Karpas-422 (cell line): ENCODE data around the gene B2M. TPM values are rescaled to one million over a fixed set of nuclear protein-coding genes. Genes with fewer than 3 reads are reported as not detected.
"Not testable (repeated sequence)": the region's sequence is repeated elsewhere in the genome, so short reads cannot be mapped to it uniquely, and the experiment has no call there.

Experiments
- DNase-seq: peaks from one replicate; pipeline ENCODE4 v3.0.0-alpha.2; 2015
- H2AFZ ChIP-seq: fragments of 200-600 bp; sonication (generic); 2 replicates; pipeline ENCODE4 v1.6.1; 2014; ENCODE audit warnings: antibody characterized with exemption, low read length, mixed read lengths
- H3K27ac ChIP-seq: fragments of 200-600 bp; sonication (generic); 2 replicates; pipeline ENCODE4 v1.5.1; 2014; ENCODE audit warnings: mild to moderate bottlenecking, low read length, moderate library complexity
- H3K27me3 ChIP-seq: fragments of 200-600 bp; sonication (generic); 2 replicates; pipeline ENCODE4 v1.6.1; 2014; ENCODE audit warnings: low read length, mixed read lengths
- H3K36me3 ChIP-seq: fragments of 200-600 bp; sonication (generic); 2 replicates; pipeline ENCODE4 v1.6.1; 2014; ENCODE audit warnings: low read length, mixed read lengths; ENCODE audit not compliant: insufficient read depth
- H3K4me1 ChIP-seq: fragments of 200-600 bp; sonication (generic); 2 replicates; pipeline ENCODE4 v1.6.1; 2014; ENCODE audit warnings: mild to moderate bottlenecking, low read length, mixed read lengths
- H3K4me2 ChIP-seq: fragments of 200-600 bp; sonication (generic); 2 replicates; pipeline ENCODE4 v1.6.1; 2014; ENCODE audit warnings: low read length, low read depth, mild to moderate bottlenecking; ENCODE audit not compliant: poor library complexity, severe bottlenecking
- H3K4me3 ChIP-seq: fragments of 200-600 bp; sonication (generic); 2 replicates; pipeline ENCODE4 v1.5.1; 2014; ENCODE audit warnings: mild to moderate bottlenecking, antibody characterized with exemption, low read length, mixed read lengths
- H3K79me2 ChIP-seq: fragments of 200-600 bp; sonication (generic); 2 replicates; pipeline ENCODE4 v1.6.1; 2014; ENCODE audit warnings: mild to moderate bottlenecking, low read length, mixed read lengths
- H3K9ac ChIP-seq: fragments of 200-600 bp; sonication (generic); 2 replicates; pipeline ENCODE4 v1.6.0; 2014; ENCODE audit warnings: low read length
- H3K9me2 ChIP-seq: fragments of 200-600 bp; sonication (generic), shearing (Covaris generic); replicated peaks from 2 replicates; pipeline ENCODE4 v1.6.0; 2014; ENCODE audit warnings: mild to moderate bottlenecking, low read length, moderate library complexity; ENCODE audit not compliant: insufficient read depth
- H3K9me3 ChIP-seq: fragments of 300-700, 200-600 bp; sonication (generic); 2 replicates; pipeline ENCODE4 v1.6.1; 2014; ENCODE audit warnings: low read length, mixed read lengths
- H4K20me1 ChIP-seq: fragments of 200-600 bp; sonication (generic); 2 replicates; pipeline ENCODE4 v1.6.1; 2014; ENCODE audit warnings: mild to moderate bottlenecking, antibody characterized with exemption, low read length, low read depth; ENCODE audit not compliant: insufficient read depth
- total RNA-seq: library from RNA; depleted of rRNA; stranded (reverse); fragments of >200 nt; shearing (Covaris generic); gene quantifications from 2 replicates; pipeline ENCODE4 v1.2.3, GENCODE V29; 2014; ENCODE audit warnings: low replicate concordance

Gene B2M
- total RNA-seq, 1 experiment from 2014 or later = 3,959 TPM

- Histone ChIP-seq H3K4me2 (peak overlapping the region; percentile 87), H3K27ac (peak overlapping the region; percentile 79), H3K4me1 (peaks cover 33% of the 10 kb centered on the region), H4K20me1 (no peaks in the 10 kb centered on the region), H2AFZ (peak overlapping the region; percentile 88), H3K4me3 (peak overlapping the region; percentile 59), H3K9me2 (no peaks in the 10 kb centered on the region), H3K36me3 (no peaks in the 10 kb centered on the region), H3K79me2 (peaks cover 1% of the 10 kb centered on the region; the same call in 1 of the 2 replicates), H3K27me3 (no peaks in the 10 kb centered on the region), H3K9me3 (no peaks in the 10 kb centered on the region), H3K9ac (peak overlapping the region; percentile 64)
- peak; percentile 47 for DNase-seq
Measured at GRCh38 chr15:44735482-44736180, 24.3 kb downstream of the B2M start.

GRCh38 chr15:44736181-44736765 lies 25.0 kb downstream of the B2M start, which contains the start of gene TRIM69:
TRIM69 (plus strand) TSS chr15:44736528; CDS start chr15:44736705, 177 bp downstream.
- peaks cover 33% of the 10 kb centered on the region for H3K4me1 ChIP-seq
- no peaks in the 10 kb centered on the region for H3K9me3 ChIP-seq
- H3K36me3 ChIP-seq = no peaks in the 10 kb centered on the region
- H2AFZ ChIP-seq = peak within 1 kb of the TSS; percentile 88
- H3K27me3 ChIP-seq = no peaks in the 10 kb centered on the region
- H3K4me2 ChIP-seq = peak within 1 kb of the TSS; percentile 87
- peak within 1 kb of the TSS; percentile 59 for H3K4me3 ChIP-seq
- peak within 1 kb of the TSS; percentile 64 for H3K9ac ChIP-seq
- H3K79me2 ChIP-seq = no peaks in the 10 kb centered on the region
- H4K20me1 ChIP-seq = no peaks in the 10 kb centered on the region
- H3K27ac ChIP-seq = peak within 1 kb of the TSS; percentile 79
- H3K9me2 ChIP-seq = no peaks in the 10 kb centered on the region
- peak; percentile 71 for DNase-seq

- H3K4me3 ChIP-seq = no peak overlapping the region
- no peaks in the 10 kb centered on the region for H3K79me2 ChIP-seq
- H3K36me3 ChIP-seq = no peaks in the 10 kb centered on the region
- no peaks in the 10 kb centered on the region for H4K20me1 ChIP-seq
- no peak overlapping the region for H3K27ac ChIP-seq
- peak; percentile 86 for DNase-seq
- no peak overlapping the region for H3K9ac ChIP-seq
- H3K9me2 ChIP-seq = no peaks in the 10 kb centered on the region
- no peak overlapping the region for H2AFZ ChIP-seq
- H3K27me3 ChIP-seq = no peaks in the 10 kb centered on the region
- no peaks in the 10 kb centered on the region for H3K9me3 ChIP-seq
- peaks cover 33% of the 10 kb centered on the region for H3K4me1 ChIP-seq
- H3K4me2 ChIP-seq = no peak overlapping the region
Measured at GRCh38 chr15:44738340-44738984, 27.1 kb downstream of the B2M start.

- H3K9me2 ChIP-seq, DNase-seq: not testable (repeated sequence)
Measured at GRCh38 chr15:44739222-44739847, 28.0 kb downstream of the B2M start.

GRCh38 chr15:44743454-44743853 lies 32.1 kb downstream of the B2M start:
- not testable (repeated sequence) for H4K20me1 ChIP-seq, H2AFZ ChIP-seq, H3K36me3 ChIP-seq, H3K4me1 ChIP-seq, H3K27me3 ChIP-seq, H3K4me3 ChIP-seq, H3K27ac ChIP-seq, H3K4me2 ChIP-seq, DNase-seq, H3K9ac ChIP-seq, H3K9me3 ChIP-seq, H3K9me2 ChIP-seq, H3K79me2 ChIP-seq

More at GRCh38 chr15:44739222-44739847, 28.0 kb downstream of the B2M start:
- H2AFZ ChIP-seq, H3K27ac ChIP-seq, H3K4me2 ChIP-seq, H3K9me3 ChIP-seq, H3K79me2 ChIP-seq, H3K4me3 ChIP-seq, H3K9ac ChIP-seq, H4K20me1 ChIP-seq, H3K27me3 ChIP-seq, H3K36me3 ChIP-seq: not testable (repeated sequence)
- peaks cover 33% of the 10 kb centered on the region for H3K4me1 ChIP-seq

- Histone ChIP-seq H3K36me3 (no peaks in the 10 kb centered on the region), H3K4me1 (no peaks in the 10 kb centered on the region), H3K27ac (no peak overlapping the region), H4K20me1 (no peaks in the 10 kb centered on the region), H3K9ac (no peak overlapping the region), H3K9me3 (no peaks in the 10 kb centered on the region), H3K4me2 (no peak overlapping the region), H2AFZ (no peak overlapping the region), H3K79me2 (no peaks in the 10 kb centered on the region), H3K4me3 (no peak overlapping the region), H3K9me2 (no peaks in the 10 kb centered on the region), H3K27me3 (no peaks in the 10 kb centered on the region)
- DNase-seq = no peak
Measured at GRCh38 chr15:44753345-44753744, 42.0 kb downstream of the B2M start.

- no peaks in the 10 kb centered on the region for H4K20me1 ChIP-seq
- H3K9me3 ChIP-seq = no peaks in the 10 kb centered on the region
- H3K4me1 ChIP-seq = no peaks in the 10 kb centered on the region; the same call in 1 of the 2 replicates
- H3K27ac ChIP-seq = no peak overlapping the region
- no peak for DNase-seq
- no peak overlapping the region for H2AFZ ChIP-seq
- no peak overlapping the region for H3K4me3 ChIP-seq
- no peak overlapping the region for H3K9ac ChIP-seq
- H3K27me3 ChIP-seq = no peaks in the 10 kb centered on the region
- H3K4me2 ChIP-seq = no peak overlapping the region
- H3K9me2 ChIP-seq = no peaks in the 10 kb centered on the region
- H3K79me2 ChIP-seq = no peaks in the 10 kb centered on the region
- H3K36me3 ChIP-seq = no peaks in the 10 kb centered on the region
Measured at GRCh38 chr15:44763187-44763586, 51.9 kb downstream of the B2M start.

- Histone ChIP-seq H3K27ac (no peak overlapping the region), H2AFZ (no peak overlapping the region), H3K9me3 (no peaks in the 10 kb centered on the region), H3K79me2 (no peaks in the 10 kb centered on the region), H3K36me3 (no peaks in the 10 kb centered on the region), H3K4me1 (no peaks in the 10 kb centered on the region; the same call in 1 of the 2 replicates), H4K20me1 (no peaks in the 10 kb centered on the region), H3K9me2 (no peaks in the 10 kb centered on the region), H3K4me2 (no peak overlapping the region), H3K9ac (no peak overlapping the region), H3K27me3 (no peaks in the 10 kb centered on the region), H3K4me3 (no peak overlapping the region)
- no peak for DNase-seq
Measured at GRCh38 chr15:44763848-44764247, 52.5 kb downstream of the B2M start.
